Fibroblast of upper back skin (primary cell): Measurements from ENCODE around the gene PLXDC2.
A peak's percentile ranks its signal among the peaks of the same experiment; 100 is the strongest.

ENCODE experiments used
- DNase-seq: peaks from one replicate; pipeline ENCODE4 v3.0.0-alpha.2; 2013

Gene PLXDC2

GRCh38 chr10:19915816-19916215 is 99.6 kb downstream of the PLXDC2 start:
- no peak for DNase-seq

GRCh38 chr10:19917751-19918478 is 101.7 kb downstream of the PLXDC2 start:
- DNase-seq = peak; percentile 59

GRCh38 chr10:19918794-19919193 is 102.6 kb downstream of the PLXDC2 start:
- DNase-seq = peak; percentile 83

DNA sequence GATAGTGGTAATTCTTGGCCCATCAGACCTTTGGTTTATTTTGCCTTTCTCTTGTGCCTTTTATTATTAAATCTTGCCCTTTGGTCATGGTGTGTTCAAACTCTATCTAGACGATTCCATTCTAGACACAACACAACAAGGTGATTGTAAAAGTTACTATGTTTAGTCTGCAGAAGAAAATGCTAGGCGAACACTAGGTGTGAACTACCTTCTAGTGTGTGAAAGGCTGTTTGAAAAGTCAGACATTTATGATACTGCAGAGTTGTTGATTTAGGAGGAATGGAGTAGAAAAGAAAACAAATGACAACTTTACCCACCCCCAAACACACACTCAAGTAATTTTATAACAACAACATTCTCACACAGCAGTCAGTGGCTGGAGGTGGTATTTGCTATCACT is 103.4 kb downstream of the PLXDC2 start:
- no peak for DNase-seq

- no peak for DNase-seq
Measured at GRCh38 chr10:19920075-19920726, 104.0 kb downstream of the PLXDC2 start.

DNA sequence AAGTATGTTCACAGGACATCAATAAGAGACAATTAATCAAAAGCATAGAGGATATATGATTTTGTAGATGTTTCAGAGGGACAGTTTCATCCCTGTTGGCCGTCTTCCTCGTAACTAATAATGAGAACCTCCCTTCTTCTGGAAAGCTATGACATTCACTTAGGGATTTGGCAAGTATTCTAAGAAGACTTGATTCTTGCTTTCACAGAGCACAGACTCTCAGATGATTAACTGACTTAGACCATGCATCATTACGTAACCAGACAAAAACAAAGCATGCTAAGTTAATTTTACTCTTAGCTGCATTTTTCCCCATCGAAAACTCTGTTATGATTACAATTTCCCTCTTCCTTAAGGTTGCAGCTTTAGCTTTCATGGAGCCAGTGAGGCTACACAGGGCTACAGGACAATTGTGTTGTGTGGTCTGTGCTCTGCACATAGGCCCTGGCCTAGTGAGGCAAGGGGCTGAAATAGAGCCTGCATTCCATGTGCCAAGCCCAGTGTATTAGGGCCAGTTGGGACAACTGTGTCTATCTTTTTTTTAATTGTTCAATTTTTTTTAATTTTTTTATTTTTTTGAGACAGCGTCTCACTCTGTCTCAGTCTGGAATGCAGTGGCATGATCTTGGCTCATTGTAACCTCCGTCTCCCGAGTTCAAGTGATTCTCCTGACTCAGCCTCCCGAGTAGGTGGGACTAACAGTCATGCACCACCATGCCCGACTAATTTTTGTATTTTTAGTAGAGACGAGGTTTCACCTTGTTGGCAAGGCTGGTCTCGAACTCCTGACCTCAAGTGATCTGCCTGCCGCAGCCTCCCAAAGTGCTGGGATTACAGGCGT is 105.3 kb downstream of the PLXDC2 start:
- peak; percentile 91 for DNase-seq

- peak; percentile 95 for DNase-seq
Measured at GRCh38 chr10:19922236-19922963, 106.2 kb downstream of the PLXDC2 start.

DNA sequence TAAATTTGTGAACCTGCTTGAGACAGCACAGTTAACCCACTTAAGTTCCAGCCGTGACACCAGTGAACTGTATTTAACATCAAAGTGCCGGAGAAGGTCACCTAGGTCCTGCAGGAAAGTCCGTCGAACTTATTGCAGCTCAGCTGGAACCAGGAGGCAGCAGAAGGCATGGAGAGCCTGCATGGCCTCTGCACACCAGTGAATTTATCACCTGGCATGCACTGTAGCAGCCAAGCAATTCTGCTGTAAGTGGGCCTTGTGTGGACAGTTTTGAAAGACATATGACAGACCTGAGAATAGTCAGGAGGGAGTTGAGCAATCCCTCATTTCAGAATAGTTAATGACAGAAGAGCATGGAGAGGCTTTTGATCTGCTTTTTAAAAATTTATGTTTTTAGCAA is 108.8 kb downstream of the PLXDC2 start:
- DNase-seq = peak; percentile 28

GRCh38 chr10:19928936-19929335 is 112.7 kb downstream of the PLXDC2 start:
- DNase-seq = no peak

DNA sequence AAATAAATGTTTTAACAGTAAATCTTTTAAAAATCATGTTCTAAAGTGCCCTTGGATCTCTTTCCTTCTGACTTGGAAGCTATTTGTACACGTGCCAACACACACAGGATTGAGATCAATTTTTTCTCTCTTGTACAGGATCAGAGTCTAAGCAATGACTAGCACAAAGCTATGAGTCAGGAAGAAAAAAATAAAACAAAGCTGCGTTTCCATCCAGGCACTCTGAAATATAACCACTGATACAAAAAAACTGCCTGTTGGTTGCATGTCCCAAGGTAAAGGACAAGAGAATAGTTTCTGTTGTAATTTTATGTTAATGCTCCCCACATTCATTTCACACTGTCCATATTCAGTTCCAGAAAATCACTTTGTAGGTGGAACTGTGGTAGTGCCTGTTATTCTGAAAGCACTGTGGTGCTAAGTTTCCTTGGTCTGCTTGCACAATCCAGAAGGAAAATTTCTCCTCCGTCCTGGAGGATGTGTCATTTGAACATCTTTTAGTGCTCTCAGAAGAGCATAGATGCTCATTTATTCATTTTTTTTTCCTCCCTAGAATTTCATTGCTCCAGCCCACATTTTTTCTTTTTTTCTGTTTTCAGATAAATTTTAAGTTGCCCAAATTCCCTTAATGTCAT is 113.4 kb downstream of the PLXDC2 start:
- peak; percentile 91 for DNase-seq

GRCh38 chr10:19930936-19931893 is 115.0 kb downstream of the PLXDC2 start:
- peak; percentile 67 for DNase-seq

DNA sequence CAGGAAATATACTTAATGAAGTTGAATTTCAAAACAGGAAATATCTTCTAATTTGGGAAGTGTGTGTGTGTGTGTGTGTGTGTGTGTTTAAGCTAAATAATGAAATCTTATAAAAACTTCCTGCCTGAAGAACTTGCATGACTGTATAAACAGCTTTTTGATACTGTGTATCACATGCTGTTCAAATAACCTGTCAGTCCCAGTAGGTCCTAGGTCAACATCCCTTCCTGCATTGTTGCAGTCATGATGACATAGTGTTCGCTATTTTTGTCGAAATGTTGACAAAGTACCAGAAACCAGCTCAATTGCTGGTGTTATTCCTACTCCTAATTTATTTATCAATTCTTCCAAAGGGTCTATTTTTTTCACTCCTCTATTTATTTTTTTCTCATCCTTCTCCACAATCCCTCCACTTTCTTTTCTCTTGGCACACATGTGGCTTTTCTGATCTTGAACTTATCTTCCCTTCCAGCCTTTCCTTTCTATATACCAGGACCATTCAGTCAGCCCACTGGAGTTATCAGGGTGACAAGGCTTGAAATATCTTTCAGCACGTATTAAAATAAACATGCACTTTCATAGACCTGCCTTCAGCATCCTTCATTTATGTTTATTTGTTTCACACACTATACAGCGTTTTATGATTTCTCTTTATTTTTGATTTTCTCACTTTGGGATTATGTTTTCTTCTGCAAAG is 115.8 kb downstream of the PLXDC2 start:
- DNase-seq = no peak

DNA sequence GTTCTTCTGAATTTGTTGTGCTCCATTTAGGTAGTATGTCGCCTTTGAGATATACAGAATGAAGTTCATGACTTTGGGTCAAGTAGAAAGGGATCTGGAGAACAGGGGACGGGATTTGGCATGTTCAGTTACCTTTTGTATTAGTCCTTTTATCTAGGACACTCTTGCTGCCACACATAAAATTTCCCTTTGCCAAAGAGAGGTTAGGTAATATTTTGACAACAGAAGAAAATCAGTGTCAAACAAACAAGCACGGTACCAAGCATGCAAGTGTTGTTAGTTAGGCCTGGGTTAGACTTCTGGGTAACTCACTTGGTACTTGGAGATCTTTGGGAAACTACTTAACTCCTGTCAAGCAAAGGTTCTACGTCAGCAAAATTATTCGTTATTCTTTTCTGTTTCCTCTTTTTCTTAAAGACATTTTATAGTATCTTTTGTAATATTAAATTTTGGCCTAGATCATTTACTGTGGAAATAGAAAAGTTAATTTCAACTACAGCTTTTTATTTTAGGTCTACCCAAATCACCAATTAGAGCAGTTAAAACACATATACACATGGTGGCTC is 116.7 kb downstream of the PLXDC2 start:
- DNase-seq = no peak

DNA sequence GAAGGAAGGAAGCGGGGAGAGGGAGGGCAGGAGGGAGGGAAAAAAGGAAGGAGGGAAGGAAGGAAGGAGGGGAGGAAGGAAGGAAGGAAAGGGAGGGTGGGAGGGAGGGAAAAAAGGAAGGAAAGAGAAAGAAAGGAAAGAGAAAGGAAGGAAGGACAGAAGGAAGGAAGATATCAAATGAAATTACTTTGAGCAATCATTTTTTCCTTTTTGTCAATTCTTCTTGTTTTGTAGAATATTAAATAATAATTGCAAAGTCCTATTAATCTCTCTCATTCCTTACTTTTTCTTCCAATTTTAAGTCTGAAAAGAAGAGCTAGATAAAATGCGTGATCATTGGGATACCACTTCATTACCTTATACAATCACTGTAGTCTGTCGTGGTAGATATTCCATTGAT is 117.5 kb downstream of the PLXDC2 start:
- DNase-seq = no peak

- DNase-seq = no peak
Measured at GRCh38 chr10:19935176-19935575, 118.9 kb downstream of the PLXDC2 start.

- no peak for DNase-seq
Measured at GRCh38 chr10:19936289-19936688, 120.1 kb downstream of the PLXDC2 start.

- no peak for DNase-seq
Measured at GRCh38 chr10:19937989-19938388, 121.8 kb downstream of the PLXDC2 start.

- DNase-seq = no peak
Measured at GRCh38 chr10:19941206-19941880, 125.1 kb downstream of the PLXDC2 start.

- DNase-seq = peak; percentile 59
Measured at GRCh38 chr10:19944911-19945663, 128.9 kb downstream of the PLXDC2 start.
